ENCODE data around the gene MLLT1.

MLLT1 gene

GRCh38 chr19:6230991-6231448 lies 48.8 kb downstream of the MLLT1 start:
- DNase-seq (ENCODE audit: low read depth): no peak
- no peak overlapping the region for H3K4me3 ChIP-seq (ENCODE audit: low read length)
- TF ChIP-seq CTCF (IDR thresholded peaks at IDR 0.05; ENCODE audit: insufficient read depth, low read depth, low read length, missing control alignments): no peak

GRCh38 chr19:6229951-6230712 lies 49.6 kb downstream of the MLLT1 start:
- peak; percentile 25 for DNase-seq (ENCODE audit: low read depth)
- no peak overlapping the region for H3K4me3 ChIP-seq (ENCODE audit: low read length)
- TF ChIP-seq CTCF (IDR thresholded peaks at IDR 0.05; ENCODE audit: insufficient read depth, low read depth, low read length, missing control alignments): no peak

- TF ChIP-seq CTCF (IDR thresholded peaks at IDR 0.05; ENCODE audit: insufficient read depth, low read depth, low read length, missing control alignments): no peak
- no peak for DNase-seq (ENCODE audit: low read depth)
- H3K4me3 ChIP-seq (ENCODE audit: low read length): no peak overlapping the region
These were observed 50.4 kb downstream of the MLLT1 start for GRCh38 chr19:6229216-6229913.

- TF ChIP-seq CTCF (IDR thresholded peaks at IDR 0.05; ENCODE audit: insufficient read depth, low read depth, low read length, missing control alignments): no peak
- DNase-seq (ENCODE audit: low read depth): no peak
- no peak overlapping the region for H3K4me3 ChIP-seq (ENCODE audit: low read length)
These were observed 51.1 kb downstream of the MLLT1 start for GRCh38 chr19:6228551-6229215.

- TF ChIP-seq CTCF (IDR thresholded peaks at IDR 0.05; ENCODE audit: insufficient read depth, low read depth, low read length, missing control alignments): no peak
- no peak overlapping the region for H3K4me3 ChIP-seq (ENCODE audit: low read length)
- no peak for DNase-seq (ENCODE audit: low read depth)
These were observed 51.8 kb downstream of the MLLT1 start for GRCh38 chr19:6227936-6228325.

- H3K4me3 ChIP-seq (ENCODE audit: low read length): no peak overlapping the region
- TF ChIP-seq CTCF (IDR thresholded peaks at IDR 0.05; ENCODE audit: insufficient read depth, low read depth, low read length, missing control alignments): no peak
- DNase-seq (ENCODE audit: low read depth): no peak
These were observed 52.4 kb downstream of the MLLT1 start for GRCh38 chr19:6227156-6227935.

Measured in epithelial cell of esophagus (primary cell).